ENCODE results near the gene RELB. TPM values are rescaled to one million over a fixed set of nuclear protein-coding genes. Genes with fewer than 3 reads are reported as not detected.

Gene RELB
- total RNA-seq, 2 experiments from 2014 or later = 91.6 to 92.5 TPM

- no peak overlapping the region for H3K4me3 Mint-ChIP-seq
- intact Hi-C loops (cut with DNase I, micrococcal nuclease) = no loop called here
- DNase-seq (no peak), ATAC-seq (ENCODE audit: poor library complexity) (no peak)
- H3K9me3 Mint-ChIP-seq = no peaks in the 10 kb centered on the region
- H3K36me3 Mint-ChIP-seq (ENCODE audit: low read depth) = peaks cover 49% of the 10 kb centered on the region
- no peak overlapping the region for H3K27ac Mint-ChIP-seq
- Histone ChIP-seq H3K4me1 (ENCODE audit: insufficient read depth, low read length) (no peaks in the 10 kb centered on the region), H3K36me3 (ENCODE audit: insufficient read depth, low read length) (peaks cover 52% of the 10 kb centered on the region), H3K4me3 (ENCODE audit: low read length) (no peak overlapping the region), H3K27me3 (ENCODE audit: control insufficient read depth in 1 of 2, insufficient read depth in 2 of 2, low read length in 2 of 2) (no peaks in the 10 kb centered on the region), H3K9me3 (ENCODE audit: control insufficient read depth in 1 of 2, insufficient read depth in 1 of 2, low read length in 2 of 2) (no peaks in the 10 kb centered on the region), H3K27ac (ENCODE audit: low read depth in 1 of 2, low read length in 2 of 2) (no peak overlapping the region)
- ChIA-PET POLR2A (no interaction called here), CTCF (no interaction called here)
- H3K27me3 Mint-ChIP-seq = no peaks in the 10 kb centered on the region
- no peaks in the 10 kb centered on the region for H3K4me1 Mint-ChIP-seq (ENCODE audit: low read depth)
- TF ChIP-seq CTCF (IDR thresholded peaks at IDR 0.05) = no peak
These were observed 21.8 kb downstream of the RELB start for GRCh38 chr19:45023048-45023447.

GRCh38 chr19:45025264-45025663 is 24.0 kb downstream of the RELB start:
- Histone ChIP-seq H3K4me1 (ENCODE audit: insufficient read depth, low read length) (no peaks in the 10 kb centered on the region), H3K9me3 (ENCODE audit: control insufficient read depth in 1 of 2, insufficient read depth in 1 of 2, low read length in 2 of 2) (no peaks in the 10 kb centered on the region), H3K27ac (ENCODE audit: low read depth in 1 of 2, low read length in 2 of 2) (no peak overlapping the region), H3K27me3 (ENCODE audit: control insufficient read depth in 1 of 2, insufficient read depth in 2 of 2, low read length in 2 of 2) (no peaks in the 10 kb centered on the region), H3K36me3 (ENCODE audit: insufficient read depth, low read length) (peaks cover 61% of the 10 kb centered on the region), H3K4me3 (ENCODE audit: low read length) (no peak overlapping the region)
- TF ChIP-seq CTCF (IDR thresholded peaks at IDR 0.05) = no peak
- peaks cover 58% of the 10 kb centered on the region for H3K36me3 Mint-ChIP-seq (ENCODE audit: low read depth)
- intact Hi-C loops (cut with DNase I, micrococcal nuclease) = no loop called here
- no peaks in the 10 kb centered on the region for H3K9me3 Mint-ChIP-seq
- ChIA-PET POLR2A (no interaction called here), CTCF (no interaction called here)
- H3K4me3 Mint-ChIP-seq = no peak overlapping the region
- ATAC-seq (ENCODE audit: poor library complexity) = no peak
- H3K4me1 Mint-ChIP-seq (ENCODE audit: low read depth) = no peaks in the 10 kb centered on the region
- no peak for DNase-seq
- H3K27me3 Mint-ChIP-seq = no peaks in the 10 kb centered on the region
- no peak overlapping the region for H3K27ac Mint-ChIP-seq

- TF ChIP-seq CTCF (IDR thresholded peaks at IDR 0.05) = no peak
- DNase-seq (no peak), ATAC-seq (ENCODE audit: poor library complexity) (no peak)
- peaks cover 65% of the 10 kb centered on the region for H3K36me3 ChIP-seq (ENCODE audit: insufficient read depth, low read length)
- peaks cover 60% of the 10 kb centered on the region for H3K36me3 Mint-ChIP-seq (ENCODE audit: low read depth)
- no peak overlapping the region for H3K27ac ChIP-seq (ENCODE audit: low read depth in 1 of 2, low read length in 2 of 2)
- no peak overlapping the region for H3K27ac Mint-ChIP-seq
- POLR2A ChIA-PET = no interaction called here
- CTCF ChIA-PET = interaction anchor here (1.2 to 1.9 kb wide), 2 partner anchors 32 kb away, joined by 3 to 4 read pairs; no protein-coding TSS in a partner anchor
- H3K4me3 Mint-ChIP-seq = no peak overlapping the region
- H3K4me1 ChIP-seq (ENCODE audit: insufficient read depth, low read length) = no peaks in the 10 kb centered on the region
- no peak overlapping the region for H3K4me3 ChIP-seq (ENCODE audit: low read length)
- H3K27me3 Mint-ChIP-seq = no peaks in the 10 kb centered on the region
- intact Hi-C loops (cut with DNase I, micrococcal nuclease) = no loop called here
- H3K9me3 ChIP-seq (ENCODE audit: control insufficient read depth in 1 of 2, insufficient read depth in 1 of 2, low read length in 2 of 2) = no peaks in the 10 kb centered on the region
- H3K27me3 ChIP-seq (ENCODE audit: control insufficient read depth in 1 of 2, insufficient read depth in 2 of 2, low read length in 2 of 2) = no peaks in the 10 kb centered on the region
- H3K9me3 Mint-ChIP-seq = no peaks in the 10 kb centered on the region
- no peaks in the 10 kb centered on the region for H3K4me1 Mint-ChIP-seq (ENCODE audit: low read depth)
These were observed 26.1 kb downstream of the RELB start for GRCh38 chr19:45027371-45027770.
